ENCODE results near the gene CAPN1. TPM values are rescaled to one million over a fixed set of nuclear protein-coding genes. Genes with fewer than 3 reads are reported as not detected.

CAPN1 gene
- total and polyA plus RNA-seq, 9 of the 15 experiments (the other 6 are each of a cell fraction or from before 2014, with no cell fraction given), result 3.5 to 199 (median 61.6) TPM

GRCh38 chr11:65170058-65170534, 11.6 kb upstream of the CAPN1 start, which contains the start of gene SPDYC (continued):
- peak; percentile 58 for TF ChIP-seq E2F1 (CRISPR knock-in tag; IDR thresholded peaks at IDR 0.05)
- peak; percentile 29 to 62 for TF ChIP-seq E2F6 (IDR thresholded peaks at IDR 0.05; ENCODE audit: borderline replicate concordance in 1 of 2, extremely low read depth in 1 of 2, insufficient read depth in 1 of 2, insufficient read length in 1 of 2, low read depth in 1 of 2, low read length in 1 of 2, poor library complexity in 1 of 2, severe bottlenecking in 1 of 2)
- peak; percentile 100 for TF ChIP-seq KDM5B (IDR thresholded peaks at IDR 0.05; ENCODE audit: insufficient replicate concordance, low read depth, low read length)
- TF ChIP-seq PHB2 (IDR thresholded peaks at IDR 0.05; ENCODE audit: low read depth), result no peak
- TF ChIP-seq FOS (IDR thresholded peaks at IDR 0.05; ENCODE audit: extremely low read depth, insufficient read length), result peak; percentile 50
- no peak for TF ChIP-seq JUN (IDR thresholded peaks at IDR 0.05; ENCODE audit: borderline replicate concordance, low read depth, low read length)
- no peak for TF ChIP-seq JUN (CRISPR knock-in tag; IDR thresholded peaks at IDR 0.05; ENCODE audit: borderline replicate concordance)
- TF ChIP-seq ELK3 (CRISPR knock-in tag; IDR thresholded peaks at IDR 0.05), result no peak
- no peak for TF ChIP-seq VEZF1 (CRISPR knock-in tag; IDR thresholded peaks at IDR 0.05)
- peak; percentile 93 for TF ChIP-seq SMAD1 (IDR thresholded peaks at IDR 0.05; ENCODE audit: low read depth, low read length, partially characterized antibody)
- no peak for TF ChIP-seq CBX8 (IDR thresholded peaks at IDR 0.05; ENCODE audit: borderline replicate concordance, extremely low read depth, low read depth, low read length, poor library complexity, severe bottlenecking)
- no peak for TF ChIP-seq PPARD (CRISPR knock-in tag; IDR thresholded peaks at IDR 0.05)
- TF ChIP-seq IRF9 (tag; IDR thresholded peaks at IDR 0.05), result no peak
- TF ChIP-seq MLX (CRISPR knock-in tag; conservative IDR thresholded peaks at IDR 0.05), result peak in 1 of 2 experiments; percentile 79; a peak in 1 of 4 replicates
- no peak for TF ChIP-seq SPI1 (IDR thresholded peaks at IDR 0.05; ENCODE audit: borderline replicate concordance, low read depth, low read length)
- no peak for TF ChIP-seq MXI1 (IDR thresholded peaks at IDR 0.05; ENCODE audit: low read depth, low read length)
- TF ChIP-seq ZFP30 (CRISPR knock-in tag; IDR thresholded peaks at IDR 0.05; ENCODE audit: borderline replicate concordance), result no peak

Measured in K562 (cell line).